HEK293T (cell line): Measurements from ENCODE around the gene PRDX3.

Experiments
- ARNT ChIP-seq: fragments of 450-650 bp; IDR thresholded peaks from 2 replicates; pipeline ENCODE4 v1.6.1; 2017; ENCODE audit warnings: mild to moderate bottlenecking
- BHLHE40 ChIP-seq: fragments of 450-650 bp; IDR thresholded peaks from 2 replicates; pipeline ENCODE4 v1.6.1; 2016; ENCODE audit warnings: mild to moderate bottlenecking, moderate library complexity, borderline replicate concordance
- ELF4 ChIP-seq: fragments of 450-650 bp; IDR thresholded peaks from 2 replicates; pipeline ENCODE4 v1.6.1; 2017; ENCODE audit warnings: antibody characterized with exemption
- FOXA1 ChIP-seq: fragments of 450-650 bp; IDR thresholded peaks from 2 replicates; pipeline ENCODE4 v1.6.1; 2016; ENCODE audit warnings: mild to moderate bottlenecking
- FOXM1 ChIP-seq: fragments of 450-650 bp; IDR thresholded peaks from 2 replicates; pipeline ENCODE4 v1.6.1; 2017; ENCODE audit warnings: mild to moderate bottlenecking, borderline replicate concordance
- NFRKB ChIP-seq: fragments of 450-650 bp; IDR thresholded peaks from 2 replicates; pipeline ENCODE4 v1.6.1; 2016; ENCODE audit warnings: mild to moderate bottlenecking, moderate library complexity
- SP1 ChIP-seq: fragments of 450-650 bp; IDR thresholded peaks from 2 replicates; pipeline ENCODE4 v1.6.1; 2017
- SUZ12 ChIP-seq: fragments of 450-650 bp; IDR thresholded peaks from 2 replicates; pipeline ENCODE4 v1.6.1; 2016; ENCODE audit warnings: mild to moderate bottlenecking
- TARDBP ChIP-seq: fragments of 450-650 bp; IDR thresholded peaks from 2 replicates; pipeline ENCODE4 v1.6.1; 2016
- TF ChIP-seq, protein P1 (sequence below): fragments of 450-650 bp; IDR thresholded peaks from 2 replicates; pipeline ENCODE4 v1.6.1; 2016

DNA sequence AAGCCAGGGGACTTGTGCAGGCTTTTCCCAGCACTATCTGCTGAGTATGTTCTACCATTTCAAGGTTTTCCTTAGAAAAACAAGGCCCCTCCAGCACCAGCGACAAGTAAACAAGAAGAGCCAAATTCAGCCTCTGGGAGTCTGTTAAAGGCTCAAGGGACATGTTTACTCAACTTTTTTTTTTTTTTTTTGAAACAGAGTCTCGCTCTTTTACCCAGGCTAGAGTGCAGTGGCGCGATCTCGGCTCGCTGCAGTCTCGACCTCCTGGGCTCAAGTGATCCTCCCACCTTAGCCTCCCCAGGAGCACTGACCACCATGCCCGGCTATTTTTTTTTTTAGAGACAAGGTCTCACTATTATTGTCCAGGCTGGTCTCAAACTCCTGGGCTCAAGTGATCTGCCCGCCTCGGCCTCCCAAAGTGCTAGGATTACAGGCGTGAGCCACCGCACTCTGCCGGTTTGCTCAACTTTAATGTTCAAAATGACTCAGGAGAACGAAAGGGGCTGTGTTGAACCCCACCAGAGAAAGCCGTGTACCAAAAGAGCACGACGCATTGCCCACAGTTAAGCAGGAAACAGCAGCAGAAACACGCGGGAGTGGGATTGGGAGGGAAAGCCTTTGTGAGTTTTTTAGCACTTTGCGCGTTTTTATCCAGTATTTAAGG, 772 bp downstream of the PRDX3 start:
- TF ChIP-seq SUZ12, result no peak
- no peak for TF ChIP-seq NFRKB
- TF ChIP-seq, protein P1, sequence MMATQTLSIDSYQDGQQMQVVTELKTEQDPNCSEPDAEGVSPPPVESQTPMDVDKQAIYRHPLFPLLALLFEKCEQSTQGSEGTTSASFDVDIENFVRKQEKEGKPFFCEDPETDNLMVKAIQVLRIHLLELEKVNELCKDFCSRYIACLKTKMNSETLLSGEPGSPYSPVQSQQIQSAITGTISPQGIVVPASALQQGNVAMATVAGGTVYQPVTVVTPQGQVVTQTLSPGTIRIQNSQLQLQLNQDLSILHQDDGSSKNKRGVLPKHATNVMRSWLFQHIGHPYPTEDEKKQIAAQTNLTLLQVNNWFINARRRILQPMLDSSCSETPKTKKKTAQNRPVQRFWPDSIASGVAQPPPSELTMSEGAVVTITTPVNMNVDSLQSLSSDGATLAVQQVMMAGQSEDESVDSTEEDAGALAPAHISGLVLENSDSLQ, result no peak
- TF ChIP-seq SP1, result no peak
- no peak for TF ChIP-seq FOXA1
- no peak for TF ChIP-seq ARNT
- no peak for TF ChIP-seq FOXM1
- no peak for TF ChIP-seq TARDBP
- no peak for TF ChIP-seq BHLHE40
- TF ChIP-seq ELF4, result no peak
